Measurements from ENCODE around the gene DENND5B.
"Not testable (repeated sequence)": the region's sequence is repeated elsewhere in the genome, so short reads cannot be mapped to it uniquely, and the experiment has no call there.

DENND5B gene

DNA sequence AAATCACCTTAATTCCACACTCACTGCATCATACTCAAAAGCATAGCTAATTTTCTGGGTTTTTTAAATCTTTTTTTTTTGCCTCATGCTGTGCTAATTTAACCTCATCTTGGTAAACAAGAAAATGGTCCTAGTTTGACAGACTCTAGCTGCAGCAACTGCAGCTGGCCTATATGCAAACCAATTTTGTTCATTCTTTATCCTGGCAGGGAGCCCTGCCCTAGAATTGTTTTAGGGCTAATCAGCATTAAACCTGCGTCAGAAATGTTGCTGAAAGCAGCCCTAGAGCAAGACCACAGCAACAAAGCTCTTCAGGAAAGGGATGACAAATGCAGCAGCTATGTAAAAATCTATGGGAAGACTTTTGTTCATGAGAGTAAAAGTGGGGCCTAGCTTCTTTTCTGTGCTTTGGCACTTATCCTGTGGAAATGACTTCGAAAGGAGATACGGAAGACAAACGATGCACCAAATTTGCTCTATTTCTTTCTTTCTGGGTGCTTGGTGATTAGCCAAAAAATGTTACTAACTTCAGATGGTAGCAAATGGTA lies 72.2 kb downstream of the DENND5B start:
- Histone ChIP-seq H3K4me1 (ENCODE audit: control insufficient read depth, insufficient read depth, low read length) (peaks cover 38% of the 10 kb centered on the region), H3K9ac (ENCODE audit: low read depth, low read length) (peak overlapping the region; percentile 84), H3K9me3 (replicated peaks; ENCODE audit: low read length) (no peaks in the 10 kb centered on the region), H3K36me3 (ENCODE audit: insufficient read depth, low read length) (no peaks in the 10 kb centered on the region), H3K27me3 (ENCODE audit: control insufficient read depth, insufficient read depth, low read length) (no peaks in the 10 kb centered on the region), H3K4me2 (ENCODE audit: low read length) (peak overlapping the region; percentile 58), H3K4me3 (ENCODE audit: low read length) (peak overlapping the region; percentile 28)

DNA sequence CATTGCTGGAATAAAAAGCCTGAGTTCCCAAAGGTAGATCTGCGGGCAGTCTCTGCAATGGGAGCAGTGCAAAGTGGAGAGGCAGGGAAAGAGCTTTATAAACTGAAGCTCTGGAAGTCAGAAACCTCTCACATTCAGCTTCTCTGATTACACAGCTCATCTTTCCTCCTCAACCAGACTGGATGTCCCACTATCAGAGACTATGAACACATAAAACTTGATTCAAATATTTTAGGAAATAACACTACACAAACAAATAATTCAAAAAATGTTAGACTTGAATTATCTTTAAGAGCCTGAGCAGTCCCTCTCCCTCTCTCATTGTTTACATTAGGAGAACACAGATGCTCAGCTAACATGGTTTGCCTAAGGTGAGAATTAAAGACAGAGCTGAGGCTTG lies 72.9 kb downstream of the DENND5B start:
- Histone ChIP-seq H3K27me3 (ENCODE audit: control insufficient read depth, insufficient read depth, low read length) (no peaks in the 10 kb centered on the region), H3K9me3 (replicated peaks; ENCODE audit: low read length) (no peaks in the 10 kb centered on the region), H3K36me3 (ENCODE audit: insufficient read depth, low read length) (no peaks in the 10 kb centered on the region), H3K4me1 (ENCODE audit: control insufficient read depth, insufficient read depth, low read length) (peaks cover 38% of the 10 kb centered on the region), H3K9ac (ENCODE audit: low read depth, low read length) (peak overlapping the region; percentile 84), H3K4me2 (ENCODE audit: low read length) (peak overlapping the region; percentile 58), H3K4me3 (ENCODE audit: low read length) (peak overlapping the region; percentile 28)

DNA sequence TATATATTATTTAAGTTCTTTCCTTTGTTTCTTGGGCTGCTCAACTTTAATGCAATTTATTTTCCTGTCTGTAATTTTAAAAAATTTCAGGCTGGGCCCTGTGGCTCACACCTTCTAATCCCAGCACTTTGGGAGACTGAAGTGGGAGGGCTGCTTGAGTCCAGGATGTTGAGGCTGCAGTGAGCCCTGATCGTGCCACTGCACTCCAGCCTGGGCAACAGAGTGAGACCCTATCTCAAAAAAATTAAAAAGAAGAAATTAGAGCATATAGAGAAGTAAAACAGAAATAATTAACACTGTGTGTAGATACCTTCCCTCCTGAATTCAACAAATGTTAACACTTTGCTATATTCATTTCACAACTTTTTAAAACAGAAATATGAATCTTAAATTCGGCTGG lies 74.2 kb downstream of the DENND5B start:
- H3K36me3 ChIP-seq (ENCODE audit: insufficient read depth, low read length), result no peaks in the 10 kb centered on the region

DNA sequence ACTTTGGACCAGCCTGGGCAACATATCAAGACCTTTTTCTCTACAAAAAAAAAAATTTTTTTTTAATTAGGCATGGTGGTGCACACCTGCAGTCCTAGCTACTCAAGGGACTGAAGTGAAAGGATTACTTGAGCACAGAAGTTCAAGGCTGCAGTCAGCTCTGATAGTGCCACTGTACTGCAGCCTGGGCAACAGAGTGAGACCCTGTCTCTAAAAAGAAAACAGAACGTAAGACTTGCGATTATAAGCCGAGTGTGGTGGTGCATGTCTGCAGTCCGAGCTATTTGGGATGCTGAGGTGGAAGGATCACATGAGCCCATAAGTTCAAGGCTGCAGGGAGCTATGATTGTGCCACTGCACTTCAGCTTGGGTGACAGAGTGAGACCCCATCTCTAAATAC lies 76.0 kb downstream of the DENND5B start:
- Histone ChIP-seq H3K9ac (ENCODE audit: low read depth, low read length) (no peak overlapping the region), H3K27me3 (ENCODE audit: control insufficient read depth, insufficient read depth, low read length) (no peaks in the 10 kb centered on the region), H3K4me3 (ENCODE audit: low read length) (no peak overlapping the region), H3K4me2 (ENCODE audit: low read length) (no peak overlapping the region), H3K9me3 (replicated peaks; ENCODE audit: low read length) (no peaks in the 10 kb centered on the region), H3K36me3 (ENCODE audit: insufficient read depth, low read length) (no peaks in the 10 kb centered on the region), H3K4me1 (ENCODE audit: control insufficient read depth, insufficient read depth, low read length) (peaks cover 27% of the 10 kb centered on the region)

More for the DNA sequence above, 74.2 kb downstream of the DENND5B start:
- no peaks in the 10 kb centered on the region for H3K27me3 ChIP-seq (ENCODE audit: control insufficient read depth, insufficient read depth, low read length)
- H3K4me2 ChIP-seq (ENCODE audit: low read length), result no peak overlapping the region
- H3K9me3 ChIP-seq (replicated peaks; ENCODE audit: low read length), result no peaks in the 10 kb centered on the region
- no peak overlapping the region for H3K4me3 ChIP-seq (ENCODE audit: low read length)
- H3K4me1 ChIP-seq (ENCODE audit: control insufficient read depth, insufficient read depth, low read length), result peaks cover 32% of the 10 kb centered on the region
- no peak overlapping the region for H3K9ac ChIP-seq (ENCODE audit: low read depth, low read length)

DNA sequence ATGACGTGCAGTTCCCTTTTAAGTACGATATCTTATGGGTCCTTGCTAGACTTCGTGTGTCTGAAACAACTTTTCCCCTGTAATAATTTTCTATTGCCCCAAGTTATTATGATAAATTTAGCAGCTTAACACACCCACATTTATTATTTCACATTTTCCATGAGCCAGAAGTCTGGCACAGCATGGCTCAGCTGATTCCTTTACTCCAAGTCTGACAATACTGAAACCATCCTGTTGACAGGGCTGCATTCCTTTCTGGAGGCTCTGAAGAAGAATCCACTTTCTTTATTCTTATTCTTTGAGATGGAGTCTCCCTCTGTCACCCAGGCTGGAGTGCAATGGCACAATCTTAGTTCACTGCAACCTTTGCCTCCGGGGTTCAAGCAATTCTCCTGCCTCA lies 80.9 kb downstream of the DENND5B start:
- Histone ChIP-seq H3K4me2 (ENCODE audit: low read length) (no peak overlapping the region), H3K4me3 (ENCODE audit: low read length) (no peak overlapping the region), H3K36me3 (ENCODE audit: insufficient read depth, low read length) (no peaks in the 10 kb centered on the region), H3K9ac (ENCODE audit: low read depth, low read length) (no peak overlapping the region), H3K4me1 (ENCODE audit: control insufficient read depth, insufficient read depth, low read length) (peaks cover 8% of the 10 kb centered on the region), H3K9me3 (replicated peaks; ENCODE audit: low read length) (no peaks in the 10 kb centered on the region), H3K27me3 (ENCODE audit: control insufficient read depth, insufficient read depth, low read length) (no peaks in the 10 kb centered on the region)

DNA sequence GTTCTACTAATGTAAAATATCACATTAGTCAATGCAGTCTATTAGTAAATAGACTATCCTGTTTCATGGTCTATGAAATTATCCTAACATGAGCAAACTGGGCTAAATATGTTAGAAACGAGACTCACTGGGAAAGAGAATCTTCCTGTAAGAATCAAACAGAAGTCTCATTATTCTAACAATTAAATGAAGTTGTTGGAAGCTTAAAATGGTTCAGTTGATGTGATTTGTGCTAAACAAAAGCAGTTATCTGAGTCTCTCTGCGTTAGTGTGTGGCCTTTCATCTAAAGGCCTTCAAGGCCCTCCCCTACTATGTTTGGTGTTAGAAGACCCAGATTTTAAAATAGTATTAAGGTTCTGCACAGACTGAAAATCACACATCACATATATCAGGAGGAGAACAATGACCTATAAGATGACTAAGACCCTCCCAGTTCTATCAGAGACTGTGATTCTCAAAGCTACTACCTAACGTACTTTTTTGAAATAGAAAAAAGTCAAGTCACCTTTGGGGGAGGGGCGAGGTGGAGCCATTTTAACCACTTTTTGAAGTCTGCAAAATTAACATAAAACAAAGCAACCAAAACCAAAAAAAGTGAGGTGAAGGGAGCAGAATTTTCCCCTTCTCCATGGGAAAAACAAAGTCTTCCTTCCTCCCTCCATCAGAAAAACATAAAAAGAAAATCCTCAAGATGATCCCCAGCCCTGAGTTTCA lies 82.3 kb downstream of the DENND5B start:
- Histone ChIP-seq H3K4me1 (ENCODE audit: control insufficient read depth, insufficient read depth, low read length) (peaks cover 8% of the 10 kb centered on the region), H3K9ac (ENCODE audit: low read depth, low read length) (no peak overlapping the region), H3K4me2 (ENCODE audit: low read length) (no peak overlapping the region), H3K36me3 (ENCODE audit: insufficient read depth, low read length) (no peaks in the 10 kb centered on the region), H3K9me3 (replicated peaks; ENCODE audit: low read length) (no peaks in the 10 kb centered on the region), H3K4me3 (ENCODE audit: low read length) (no peak overlapping the region), H3K27me3 (ENCODE audit: control insufficient read depth, insufficient read depth, low read length) (no peaks in the 10 kb centered on the region)

DNA sequence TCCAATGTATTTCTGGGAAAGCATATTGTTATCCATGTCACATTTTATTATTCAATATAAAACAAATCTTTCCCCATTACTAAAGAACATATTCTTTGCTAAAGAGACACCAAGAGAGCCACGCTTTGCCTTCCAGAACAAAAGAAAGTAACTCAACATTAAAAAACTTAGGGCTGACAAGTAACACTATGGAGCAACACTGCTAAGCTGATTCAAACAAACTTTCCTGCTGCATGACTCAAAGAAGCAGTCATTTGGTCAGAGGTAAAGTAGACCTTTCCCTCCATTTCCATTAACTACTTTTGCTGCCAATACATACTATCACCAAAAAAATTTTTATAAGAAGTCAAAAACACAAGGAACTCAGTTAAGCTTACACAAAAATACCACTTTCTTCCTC lies 83.0 kb downstream of the DENND5B start:
- H3K9me3 ChIP-seq (replicated peaks; ENCODE audit: low read length), result no peaks in the 10 kb centered on the region
- H3K4me2 ChIP-seq (ENCODE audit: low read length), result no peak overlapping the region
- no peak overlapping the region for H3K9ac ChIP-seq (ENCODE audit: low read depth, low read length)
- H3K27me3 ChIP-seq (ENCODE audit: control insufficient read depth, insufficient read depth, low read length), result no peaks in the 10 kb centered on the region
- no peaks in the 10 kb centered on the region for H3K36me3 ChIP-seq (ENCODE audit: insufficient read depth, low read length)
- no peak overlapping the region for H3K4me3 ChIP-seq (ENCODE audit: low read length)
- H3K4me1 ChIP-seq (ENCODE audit: control insufficient read depth, insufficient read depth, low read length), result peaks cover 8% of the 10 kb centered on the region

DNA sequence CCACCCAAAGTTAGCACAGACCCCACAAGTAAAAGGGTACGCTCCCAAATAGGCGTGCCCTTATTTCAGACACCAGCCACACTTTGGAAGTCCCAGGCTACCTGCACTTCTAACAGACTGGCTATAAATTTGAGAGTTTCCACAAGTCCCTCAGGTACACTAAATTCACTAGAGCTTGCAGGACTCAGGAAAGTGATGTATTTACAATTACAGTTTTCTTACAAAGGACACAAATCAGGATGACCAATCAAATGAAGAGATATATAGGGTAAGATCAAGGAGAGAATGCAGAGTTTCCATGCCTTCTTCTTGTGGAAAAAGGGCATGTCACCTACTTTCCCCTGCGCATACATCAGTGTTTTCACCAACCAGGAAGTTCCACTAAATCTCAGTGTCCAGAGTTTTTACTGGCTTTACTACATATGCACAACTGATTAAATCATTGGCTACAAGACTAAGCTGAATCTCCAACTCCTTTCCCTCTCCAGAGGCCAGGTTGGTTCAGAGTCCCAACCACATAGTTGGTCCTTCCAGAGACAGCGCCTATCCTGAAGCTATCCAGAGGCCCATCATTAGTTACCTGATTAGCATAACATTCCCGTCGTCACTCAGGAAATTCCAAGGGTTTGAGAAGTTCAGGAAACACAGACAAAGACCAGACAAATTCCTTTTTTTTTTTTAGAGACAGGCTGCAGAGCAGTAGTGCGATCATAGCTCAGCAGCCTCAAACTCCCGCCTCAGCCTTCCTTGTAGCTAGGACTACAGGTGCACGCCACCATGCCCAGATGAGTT lies 84.2 kb downstream of the DENND5B start:
- peaks cover 8% of the 10 kb centered on the region for H3K4me1 ChIP-seq (ENCODE audit: control insufficient read depth, insufficient read depth, low read length)
- no peaks in the 10 kb centered on the region for H3K27me3 ChIP-seq (ENCODE audit: control insufficient read depth, insufficient read depth, low read length)
- H3K9ac ChIP-seq (ENCODE audit: low read depth, low read length), result no peak overlapping the region
- no peaks in the 10 kb centered on the region for H3K9me3 ChIP-seq (replicated peaks; ENCODE audit: low read length)
- H3K4me3 ChIP-seq (ENCODE audit: low read length), result no peak overlapping the region
- no peaks in the 10 kb centered on the region for H3K36me3 ChIP-seq (ENCODE audit: insufficient read depth, low read length)
- no peak overlapping the region for H3K4me2 ChIP-seq (ENCODE audit: low read length)

DNA sequence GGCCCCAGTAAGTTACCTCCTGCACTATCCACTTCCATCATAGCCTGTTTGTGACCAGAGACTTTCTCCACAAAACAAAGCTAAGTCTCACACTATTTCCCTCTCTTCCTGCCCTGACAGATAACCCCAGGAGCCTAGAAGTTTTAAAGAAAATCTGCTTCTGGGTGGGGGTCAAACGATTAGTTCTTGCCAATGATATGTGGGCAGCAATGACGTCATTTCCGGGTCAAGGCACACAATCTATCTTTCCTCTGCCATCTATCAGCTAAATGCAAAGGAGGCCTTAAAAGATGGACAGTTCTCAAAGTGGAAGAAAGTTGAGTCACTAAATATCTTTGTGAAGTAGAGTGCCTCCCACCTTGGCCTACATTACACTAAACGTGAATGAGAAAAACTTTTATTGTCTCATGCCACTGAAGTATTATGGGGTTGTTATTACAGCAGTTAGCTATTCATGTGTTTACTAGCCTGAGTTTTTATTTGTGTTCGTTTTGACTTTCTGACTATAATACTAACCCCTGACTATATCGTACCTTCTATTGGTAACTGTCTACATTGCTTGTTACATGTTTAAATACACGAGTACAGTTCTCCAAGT lies 86.2 kb downstream of the DENND5B start:
- H3K9me3 ChIP-seq (replicated peaks; ENCODE audit: low read length), result no peaks in the 10 kb centered on the region
- peaks cover 8% of the 10 kb centered on the region for H3K4me1 ChIP-seq (ENCODE audit: control insufficient read depth, insufficient read depth, low read length)
- H3K4me3 ChIP-seq (ENCODE audit: low read length), result no peak overlapping the region
- no peaks in the 10 kb centered on the region for H3K36me3 ChIP-seq (ENCODE audit: insufficient read depth, low read length)
- no peaks in the 10 kb centered on the region for H3K27me3 ChIP-seq (ENCODE audit: control insufficient read depth, insufficient read depth, low read length)
- H3K4me2 ChIP-seq (ENCODE audit: low read length), result no peak overlapping the region
- H3K9ac ChIP-seq (ENCODE audit: low read depth, low read length), result no peak overlapping the region

DNA sequence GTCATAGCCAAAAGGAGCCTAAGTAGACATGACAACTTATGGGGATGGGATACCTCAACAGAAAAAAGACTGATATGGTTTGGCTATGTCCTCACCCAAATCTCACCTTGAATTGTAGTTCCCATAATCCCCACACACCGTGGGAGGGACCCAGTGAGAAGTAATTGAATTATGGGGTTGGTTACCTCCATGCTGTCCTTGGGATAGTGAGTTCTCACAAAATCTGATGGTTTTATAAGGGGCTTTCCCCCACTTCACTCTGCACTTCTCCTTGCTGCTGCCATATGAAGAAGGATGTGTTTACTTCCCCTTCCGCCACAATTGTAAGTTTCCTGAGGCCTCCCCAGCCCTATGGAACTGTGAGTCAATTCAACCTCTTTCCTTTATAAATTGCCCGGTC lies 89.9 kb downstream of the DENND5B start:
- H3K4me2 ChIP-seq (ENCODE audit: low read length); H3K9ac ChIP-seq (ENCODE audit: low read depth, low read length); H3K9me3 ChIP-seq (replicated peaks; ENCODE audit: low read length); H3K36me3 ChIP-seq (ENCODE audit: insufficient read depth, low read length); H3K4me1 ChIP-seq (ENCODE audit: control insufficient read depth, insufficient read depth, low read length); H3K27me3 ChIP-seq (ENCODE audit: control insufficient read depth, insufficient read depth, low read length); H3K4me3 ChIP-seq (ENCODE audit: low read length): not testable (repeated sequence)

DNA sequence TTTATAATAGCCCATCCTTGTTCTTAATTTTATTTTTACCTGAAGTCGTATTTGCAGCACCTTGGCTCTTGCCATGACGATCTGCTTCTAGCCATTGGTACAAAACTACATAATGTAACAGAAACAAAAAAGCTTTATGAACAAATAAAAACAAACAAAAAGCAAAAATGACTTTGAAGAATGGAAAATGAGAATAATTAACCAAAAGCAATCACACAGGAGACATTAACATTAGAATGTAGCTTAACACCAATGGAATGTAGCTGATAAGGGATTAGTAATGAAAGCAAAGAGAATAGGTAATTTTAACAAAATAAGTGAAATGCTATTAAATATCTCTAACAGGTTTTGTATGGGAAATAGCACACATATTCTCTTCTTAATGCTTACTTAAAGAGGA lies 91.4 kb downstream of the DENND5B start:
- Histone ChIP-seq H3K9me3 (replicated peaks; ENCODE audit: low read length) (no peaks in the 10 kb centered on the region), H3K4me3 (ENCODE audit: low read length) (no peak overlapping the region), H3K9ac (ENCODE audit: low read depth, low read length) (no peak overlapping the region), H3K4me2 (ENCODE audit: low read length) (no peak overlapping the region), H3K27me3 (ENCODE audit: control insufficient read depth, insufficient read depth, low read length) (no peaks in the 10 kb centered on the region), H3K4me1 (ENCODE audit: control insufficient read depth, insufficient read depth, low read length) (peaks cover 4% of the 10 kb centered on the region), H3K36me3 (ENCODE audit: insufficient read depth, low read length) (peaks cover 1% of the 10 kb centered on the region)

Data from skeletal muscle satellite cell (primary cell).